Mucosa of descending colon (tissue), 3 donors: ENCODE measurements around the gene POLR2A. TPM values are rescaled to one million over a fixed set of nuclear protein-coding genes. Genes with fewer than 3 reads are reported as not detected.

Experiments used
- ATAC-seq: fragments of 200-7000 bp; cut with Tn5 transposase; one replicate; pipeline ENCODE4 v1.9.1; 2020; ENCODE audit warnings: mild to moderate bottlenecking, moderate library complexity
- DNase-seq, 3 donors: peaks; one replicate each; pipeline ENCODE4 v3.0.0-alpha.2; 2020
- H3K36me3 ChIP-seq: fragments of 200-600 bp; one replicate; pipeline ENCODE4 v1.8.0; 2021; ENCODE audit warnings: low read depth, mild to moderate bottlenecking
- H3K4me1 ChIP-seq: fragments of 200-600 bp; one replicate; pipeline ENCODE4 v1.8.0; 2021; ENCODE audit warnings: low read depth, mild to moderate bottlenecking
- H3K4me3 ChIP-seq: fragments of 200-600 bp; one replicate; pipeline ENCODE4 v1.8.0; 2021; ENCODE audit warnings: mild to moderate bottlenecking
- H3K9me3 ChIP-seq: fragments of 200-600 bp; one replicate; pipeline ENCODE4 v1.8.0; 2021; ENCODE audit warnings: mild to moderate bottlenecking
- CTCF ChIP-seq: fragments of 200-600 bp; IDR thresholded peaks from one replicate; pipeline ENCODE4 v1.8.0; 2022; ENCODE audit warnings: antibody characterized with exemption, mild to moderate bottlenecking
- intact Hi-C, 2 donors: fragments of 100-400 bp; cut with DNase I in 1 of 2; cut with micrococcal nuclease in 1 of 2; formaldehyde crosslinking; loops; one replicate each; pipeline versions ENCODE4 v1.11.0 to v1.11.1; 2022; cut with DNase I, micrococcal nuclease
- total RNA-seq, 3 donors: library from RNA; stranded (reverse); fragmentation: NEBNext Ultra II Directional in 2 of 3; extraction: Animal tissue kit (Norgen Biotek cat#: 25700) in 2 of 3; gene quantifications; one replicate each; pipeline versions ENCODE4 v1.2.1 to v1.2.4, GENCODE V29; 2021 to 2023
- donor health status: DM: no; HTN: no; CAD: no; lungs with moderate emphysema.
- donor health status: DM: no; HTN: no; CAD: no.
- donor health status: DM: no; HTN: yes; CAD: no.

POLR2A gene
- total RNA-seq, 3 donors from 2014 or later = 101 to 124 (median 118) TPM

GRCh38 chr17:7464081-7464480 is 20.1 kb upstream of the POLR2A start:
- H3K4me3 ChIP-seq = no peak overlapping the region
- no peaks in the 10 kb centered on the region for H3K36me3 ChIP-seq
- intact Hi-C loops = no loop called here
- peaks cover 6% of the 10 kb centered on the region for H3K4me1 ChIP-seq
- ATAC-seq (no peak), DNase-seq (no peak)
- no peaks in the 10 kb centered on the region for H3K9me3 ChIP-seq
- no peak for TF ChIP-seq CTCF

GRCh38 chr17:7465597-7466275 is 18.4 kb upstream of the POLR2A start:
- DNase-seq (peak in 1 of 3 donors; percentile 49), ATAC-seq (no peak)
- peaks cover 6% of the 10 kb centered on the region for H3K4me1 ChIP-seq
- TF ChIP-seq CTCF = no peak
- no peak overlapping the region for H3K4me3 ChIP-seq
- H3K36me3 ChIP-seq = no peaks in the 10 kb centered on the region
- no peaks in the 10 kb centered on the region for H3K9me3 ChIP-seq
- intact Hi-C loops = no loop called here

- ATAC-seq (no peak), DNase-seq (no peak)
- intact Hi-C loops = no loop called here
- Histone ChIP-seq H3K9me3 (no peaks in the 10 kb centered on the region), H3K4me1 (peaks cover 6% of the 10 kb centered on the region), H3K4me3 (no peak overlapping the region), H3K36me3 (no peaks in the 10 kb centered on the region)
- no peak for TF ChIP-seq CTCF
Measured at GRCh38 chr17:7466318-7466638, 17.9 kb upstream of the POLR2A start.

- Histone ChIP-seq H3K9me3 (no peaks in the 10 kb centered on the region), H3K36me3 (no peaks in the 10 kb centered on the region), H3K4me3 (no peak overlapping the region), H3K4me1 (peaks cover 6% of the 10 kb centered on the region)
- no peak for TF ChIP-seq CTCF
- peak; percentile 19 for ATAC-seq
- DNase-seq = peak in 1 of 3 donors; percentile 47
- intact Hi-C loops = no loop called here
Measured at GRCh38 chr17:7466639-7467341, 17.4 kb upstream of the POLR2A start.

- H3K4me1 ChIP-seq = peaks cover 6% of the 10 kb centered on the region
Measured at GRCh38 chr17:7467498-7467897, 16.7 kb upstream of the POLR2A start.

More at GRCh38 chr17:7467498-7467897, 16.7 kb upstream of the POLR2A start:
- ATAC-seq (no peak), DNase-seq (no peak)
- Histone ChIP-seq H3K36me3 (no peaks in the 10 kb centered on the region), H3K4me3 (no peak overlapping the region), H3K9me3 (no peaks in the 10 kb centered on the region)
- TF ChIP-seq CTCF = no peak
- intact Hi-C loops = no loop called here
